Naive B cell (primary cell): ENCODE results near the gene PREP. TPM values are rescaled to one million over a fixed set of nuclear protein-coding genes. Genes with fewer than 3 reads are reported as not detected.
"Not testable (repeated sequence)": the region's sequence is repeated elsewhere in the genome, so short reads cannot be mapped to it uniquely, and the experiment has no call there.

Experiments
- ATAC-seq, 2 donors: fragments of 150-1000 bp; cut with Tn5 transposase; 2 replicates each; pipeline ENCODE4 v1.10.0; 2021; ENCODE audit warnings: low read depth in 2 of 2, mild to moderate bottlenecking in 2 of 2, moderate library complexity in 2 of 2
- DNase-seq: peaks from one replicate; pipeline ENCODE4 v3.0.0; 2022
- H3K27ac Mint-ChIP-seq, 6 donors: one replicate each; pipeline ENCODE4 v1.8.0; 2020 to 2022; ENCODE audit warnings: mild to moderate bottlenecking in 6 of 6, mixed read lengths in 6 of 6, moderate library complexity in 5 of 6, inconsistent platforms in 2 of 6
- H3K27me3 Mint-ChIP-seq, 3 donors: one replicate each; pipeline ENCODE4 v1.8.0; 2021 to 2022; ENCODE audit warnings: mixed read lengths in 3 of 3, mild to moderate bottlenecking in 1 of 3
- H3K36me3 Mint-ChIP-seq, 2 donors: one replicate each; pipeline ENCODE4 v1.8.0; 2020 to 2022; ENCODE audit warnings: mixed read lengths in 2 of 2, inconsistent platforms in 1 of 2, mild to moderate bottlenecking in 1 of 2
- H3K4me1 Mint-ChIP-seq, 3 donors: one replicate each; pipeline ENCODE4 v1.8.0; 2020 to 2022; ENCODE audit warnings: mixed read lengths in 3 of 3, inconsistent platforms in 1 of 3, mild to moderate bottlenecking in 1 of 3, moderate library complexity in 1 of 3
- H3K4me3 Mint-ChIP-seq, 8 donors: one replicate each; pipeline ENCODE4 v1.8.0; 2020 to 2022; ENCODE audit warnings: mild to moderate bottlenecking in 8 of 8, mixed read lengths in 8 of 8, moderate library complexity in 8 of 8, inconsistent platforms in 2 of 8
- H3K9me3 Mint-ChIP-seq, 7 donors: one replicate each; pipeline ENCODE4 v1.8.0; 2020 to 2022; ENCODE audit warnings: mixed read lengths in 7 of 7, mild to moderate bottlenecking in 5 of 7, inconsistent platforms in 2 of 7, moderate library complexity in 1 of 7
- polyA plus RNA-seq, 6 donors: library from polyadenylated mRNA; unstranded; fragments of 300-500 nt; fragmentation: Illumina TruSeq; gene quantifications; one replicate each; pipeline ENCODE4 v1.2.3, GENCODE V29; 2021; ENCODE audit warnings: low read depth in 6 of 6

Gene PREP
- polyA plus RNA-seq, 6 donors from 2014 or later, result 14.0 to 25.8 (median 22.8) TPM

DNA sequence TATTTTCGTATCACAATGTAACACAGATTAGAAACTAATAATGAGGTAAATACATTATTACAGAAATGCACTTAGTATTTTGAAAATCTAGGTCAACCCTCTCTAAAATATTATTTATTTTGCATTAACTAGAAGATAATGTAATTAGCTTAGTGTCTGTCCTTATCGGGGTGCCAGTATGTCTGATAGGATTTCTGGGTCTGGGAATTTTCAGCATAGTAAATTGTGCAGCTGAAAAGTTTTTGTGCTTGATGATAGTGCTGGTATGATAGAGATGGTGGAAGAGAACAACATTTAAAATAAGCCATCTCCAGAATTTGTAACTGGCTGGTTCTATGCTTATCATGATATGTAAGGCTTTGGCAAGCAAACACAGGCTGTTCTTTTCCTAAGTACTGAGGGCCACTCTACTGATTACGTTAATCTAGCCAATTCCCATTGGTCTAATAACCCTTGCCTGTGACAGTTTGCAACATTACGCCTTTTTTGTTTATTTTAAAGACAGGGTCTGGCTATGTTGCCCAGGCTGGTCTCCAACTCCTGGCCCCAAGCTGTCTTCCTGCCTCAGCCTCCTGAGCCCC, 50.8 kb downstream of the PREP start:
- no peak for ATAC-seq
- H3K27ac Mint-ChIP-seq, result no peak overlapping the region
- peaks cover 0 to 13% (median 10%) of the 10 kb centered on the region in 7 donors for H3K9me3 Mint-ChIP-seq
- no peaks in the 10 kb centered on the region for H3K4me1 Mint-ChIP-seq
- H3K4me3 Mint-ChIP-seq, result no peak overlapping the region
- H3K36me3 Mint-ChIP-seq, result peaks cover 49 to 51% of the 10 kb centered on the region in 2 donors
- H3K27me3 Mint-ChIP-seq, result no peaks in the 10 kb centered on the region
- no peak for DNase-seq

- Mint-ChIP-seq H3K4me1 (peaks cover 0 to 3% (median 0%) of the 10 kb centered on the region in 3 donors), H3K4me3 (no peak overlapping the region), H3K36me3 (peaks cover 32 to 35% of the 10 kb centered on the region in 2 donors), H3K9me3 (peaks cover 0 to 5% (median 0%) of the 10 kb centered on the region in 7 donors), H3K27ac (no peak overlapping the region), H3K27me3 (no peaks in the 10 kb centered on the region)
- ATAC-seq, result no peak
- no peak for DNase-seq
Observed at GRCh38 chr6:105348897-105349296, 54.0 kb downstream of the PREP start.

DNA sequence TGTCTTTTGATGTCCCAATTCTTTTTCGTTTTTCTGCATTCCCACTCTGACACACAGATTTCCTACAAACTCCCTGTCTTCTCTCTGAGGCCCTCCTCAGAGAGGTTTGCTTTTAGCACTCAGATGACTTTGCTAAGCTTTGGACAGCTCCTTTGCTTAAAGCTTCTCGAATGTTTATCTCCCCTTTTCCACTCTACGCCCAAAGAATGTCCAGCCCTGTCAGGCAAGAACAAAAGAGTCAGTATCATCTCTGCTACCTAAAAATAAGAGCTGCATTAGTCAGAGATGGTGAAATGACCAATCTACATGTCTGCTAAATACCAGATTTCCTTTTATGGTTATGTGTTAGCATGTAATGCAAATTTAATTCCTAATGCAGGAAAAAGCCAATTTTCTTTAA, 56.8 kb downstream of the PREP start:
- H3K4me1 Mint-ChIP-seq, result peaks cover 2 to 9% (median 4%) of the 10 kb centered on the region in 3 donors
- DNase-seq (no peak), ATAC-seq (no peak)
- peaks cover 0 to 12% (median 0%) of the 10 kb centered on the region in 7 donors for H3K9me3 Mint-ChIP-seq
- peaks cover 24 to 29% of the 10 kb centered on the region in 2 donors for H3K36me3 Mint-ChIP-seq
- H3K27me3 Mint-ChIP-seq, result no peaks in the 10 kb centered on the region
- peak overlapping the region in 2 of 6 donors; percentile 19 to 53 for H3K27ac Mint-ChIP-seq
- H3K4me3 Mint-ChIP-seq, result peak overlapping the region in 1 of 8 donors; percentile 0

GRCh38 chr6:105345506-105345905, 57.4 kb downstream of the PREP start:
- Mint-ChIP-seq H3K36me3 (peaks cover 24 to 29% of the 10 kb centered on the region in 2 donors), H3K27ac (peak overlapping the region in 2 of 6 donors; percentile 34 to 48)

GRCh38 chr6:105344881-105345370, 58.0 kb downstream of the PREP start:
- peaks cover 4 to 9% (median 4%) of the 10 kb centered on the region in 3 donors for H3K4me1 Mint-ChIP-seq
- no peak for ATAC-seq

More at GRCh38 chr6:105345506-105345905, 57.4 kb downstream of the PREP start:
- Mint-ChIP-seq H3K27me3 (no peaks in the 10 kb centered on the region), H3K4me3 (no peak overlapping the region), H3K4me1 (peaks cover 4 to 9% (median 4%) of the 10 kb centered on the region in 3 donors), H3K9me3 (peaks cover 0 to 12% (median 0%) of the 10 kb centered on the region in 7 donors)
- ATAC-seq (no peak), DNase-seq (no peak)

GRCh38 chr6:105338350-105338983, 64.4 kb downstream of the PREP start:
- not testable (repeated sequence) for H3K9me3 Mint-ChIP-seq, ATAC-seq, H3K4me1 Mint-ChIP-seq, H3K27me3 Mint-ChIP-seq, H3K27ac Mint-ChIP-seq, H3K4me3 Mint-ChIP-seq, DNase-seq
- H3K36me3 Mint-ChIP-seq, result peaks cover 30 to 32% of the 10 kb centered on the region in 2 donors

More at GRCh38 chr6:105344881-105345370, 58.0 kb downstream of the PREP start:
- no peak for DNase-seq
- no peak overlapping the region for H3K4me3 Mint-ChIP-seq
- H3K27ac Mint-ChIP-seq, result no peak overlapping the region
- no peaks in the 10 kb centered on the region for H3K27me3 Mint-ChIP-seq
- peaks cover 0 to 12% (median 0%) of the 10 kb centered on the region in 7 donors for H3K9me3 Mint-ChIP-seq
- peaks cover 24 to 29% of the 10 kb centered on the region in 2 donors for H3K36me3 Mint-ChIP-seq

DNA sequence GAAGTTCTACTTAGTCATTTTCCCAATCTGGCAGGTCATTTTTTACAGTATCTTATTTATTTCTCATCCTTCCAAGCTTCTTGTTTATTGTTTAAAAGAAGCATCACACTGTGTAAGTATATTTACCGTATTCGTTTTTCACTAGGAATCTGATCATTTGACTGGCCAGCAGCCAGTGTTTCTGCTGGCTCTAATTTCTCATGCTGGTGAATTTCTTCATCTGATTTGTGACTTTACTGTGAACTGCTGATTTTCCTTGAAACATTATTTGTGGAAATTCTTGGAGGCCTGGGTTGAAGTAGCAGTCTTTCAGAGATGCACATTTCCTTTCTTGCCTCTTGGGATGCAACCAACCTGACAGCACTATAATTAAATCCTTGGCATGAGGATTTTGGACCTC, 65.9 kb downstream of the PREP start:
- ATAC-seq (no peak), DNase-seq (no peak)
- Mint-ChIP-seq H3K36me3 (peaks cover 26 to 36% of the 10 kb centered on the region in 2 donors), H3K4me1 (peaks cover 0 to 7% (median 1%) of the 10 kb centered on the region in 3 donors), H3K9me3 (peaks cover 0 to 3% (median 0%) of the 10 kb centered on the region in 7 donors), H3K27ac (no peak overlapping the region), H3K27me3 (no peaks in the 10 kb centered on the region), H3K4me3 (no peak overlapping the region)

GRCh38 chr6:105332576-105332975, 70.3 kb downstream of the PREP start:
- peaks cover 0 to 3% (median 0%) of the 10 kb centered on the region in 7 donors for H3K9me3 Mint-ChIP-seq
- H3K4me3 Mint-ChIP-seq, result no peak overlapping the region
- H3K36me3 Mint-ChIP-seq, result peaks cover 44 to 51% of the 10 kb centered on the region in 2 donors
- DNase-seq (no peak), ATAC-seq (no peak)
- H3K4me1 Mint-ChIP-seq, result no peaks in the 10 kb centered on the region
- no peak overlapping the region for H3K27ac Mint-ChIP-seq
- H3K27me3 Mint-ChIP-seq, result no peaks in the 10 kb centered on the region

GRCh38 chr6:105331927-105332326, 71.0 kb downstream of the PREP start:
- Mint-ChIP-seq H3K4me1 (no peaks in the 10 kb centered on the region), H3K27me3 (no peaks in the 10 kb centered on the region), H3K9me3 (peaks cover 0 to 3% (median 0%) of the 10 kb centered on the region in 7 donors), H3K36me3 (peaks cover 39 to 45% of the 10 kb centered on the region in 2 donors), H3K27ac (no peak overlapping the region), H3K4me3 (no peak overlapping the region)
- DNase-seq (no peak), ATAC-seq (no peak)

DNA sequence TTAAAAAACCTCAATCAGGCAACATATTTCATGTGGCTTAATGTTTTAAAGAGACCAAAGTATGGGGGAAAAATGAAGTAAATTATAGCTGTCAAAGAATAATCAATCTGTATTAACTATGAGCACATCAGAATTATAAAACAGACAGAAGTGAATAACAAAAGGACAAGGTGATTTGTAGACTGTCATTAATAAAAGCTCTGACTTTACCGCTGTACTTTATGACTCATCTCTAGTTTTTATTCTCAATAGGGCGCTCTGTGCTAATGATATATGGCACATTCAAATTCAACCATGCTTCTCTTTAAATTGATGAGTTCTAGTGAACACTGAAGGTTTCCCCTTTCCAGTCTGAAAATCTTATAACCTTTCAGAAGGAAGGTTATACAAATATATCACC, 72.0 kb downstream of the PREP start:
- peaks cover 0 to 3% (median 0%) of the 10 kb centered on the region in 7 donors for H3K9me3 Mint-ChIP-seq
- no peaks in the 10 kb centered on the region for H3K27me3 Mint-ChIP-seq
- no peak for ATAC-seq
- no peak for DNase-seq
- no peak overlapping the region for H3K4me3 Mint-ChIP-seq
- H3K4me1 Mint-ChIP-seq, result no peaks in the 10 kb centered on the region
- no peak overlapping the region for H3K27ac Mint-ChIP-seq
- H3K36me3 Mint-ChIP-seq, result peaks cover 39 to 43% of the 10 kb centered on the region in 2 donors

GRCh38 chr6:105330364-105330763, 72.5 kb downstream of the PREP start:
- H3K36me3 Mint-ChIP-seq, result peaks cover 39 to 47% of the 10 kb centered on the region in 2 donors
- no peak overlapping the region for H3K4me3 Mint-ChIP-seq
- H3K27me3 Mint-ChIP-seq, result no peaks in the 10 kb centered on the region
- H3K4me1 Mint-ChIP-seq, result no peaks in the 10 kb centered on the region
- H3K9me3 Mint-ChIP-seq, result peaks cover 0 to 3% (median 0%) of the 10 kb centered on the region in 7 donors
- ATAC-seq, result no peak
- DNase-seq, result no peak
- no peak overlapping the region for H3K27ac Mint-ChIP-seq

DNA sequence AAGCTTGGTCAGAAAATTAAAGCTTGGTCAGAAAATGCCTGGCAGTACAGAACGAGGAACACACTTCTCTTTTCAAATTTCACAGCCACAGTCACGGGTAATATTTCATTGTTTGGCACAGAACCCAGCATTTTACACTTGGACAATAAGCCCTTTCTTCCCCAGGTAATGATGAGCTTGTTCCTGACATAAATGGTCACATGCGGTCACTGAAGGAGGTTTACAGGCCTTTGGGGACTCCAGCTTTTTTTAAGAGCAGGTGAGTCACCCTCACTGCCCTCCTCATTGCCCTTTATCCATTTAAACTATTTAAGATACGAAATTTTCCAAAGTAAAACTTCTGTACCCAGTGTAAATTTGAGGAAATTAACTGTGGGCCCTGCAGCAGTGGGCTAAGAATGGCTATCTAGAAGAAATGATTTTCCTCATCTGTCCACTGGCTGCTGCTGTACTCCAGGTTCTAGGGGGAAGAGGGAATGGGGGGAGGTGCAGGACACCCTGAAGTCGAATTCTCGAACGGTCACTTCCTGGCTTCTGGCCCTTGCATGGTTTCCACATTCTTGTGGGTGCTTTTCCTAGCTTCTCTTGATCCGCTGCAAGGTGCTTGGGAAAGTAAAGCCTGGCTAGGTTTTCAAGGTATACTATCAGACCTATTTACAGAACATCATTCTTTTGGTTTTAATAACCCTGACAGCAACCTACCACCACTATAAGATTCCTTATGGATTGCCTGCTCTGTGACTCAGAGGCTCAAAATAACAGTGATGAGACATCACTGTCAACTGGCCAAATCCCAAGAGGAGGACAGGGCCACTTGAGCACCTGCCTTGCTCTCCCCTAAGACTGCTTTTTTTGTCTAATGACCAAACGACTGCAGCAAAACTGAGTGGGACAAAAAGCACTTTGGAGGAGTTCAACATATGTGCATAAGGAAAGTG, 75.8 kb downstream of the PREP start:
- Mint-ChIP-seq H3K4me1 (no peaks in the 10 kb centered on the region), H3K36me3 (peaks cover 38 to 58% of the 10 kb centered on the region in 2 donors), H3K27ac (no peak overlapping the region), H3K9me3 (no peaks in the 10 kb centered on the region), H3K27me3 (no peaks in the 10 kb centered on the region), H3K4me3 (no peak overlapping the region)
- DNase-seq, result no peak
- ATAC-seq, result no peak

- no peaks in the 10 kb centered on the region for H3K9me3 Mint-ChIP-seq
- no peaks in the 10 kb centered on the region for H3K4me1 Mint-ChIP-seq
- no peaks in the 10 kb centered on the region for H3K27me3 Mint-ChIP-seq
- ATAC-seq (no peak), DNase-seq (no peak)
- no peak overlapping the region for H3K4me3 Mint-ChIP-seq
- H3K36me3 Mint-ChIP-seq, result peaks cover 37 to 55% of the 10 kb centered on the region in 2 donors
- no peak overlapping the region for H3K27ac Mint-ChIP-seq
Observed at GRCh38 chr6:105326216-105326615, 76.7 kb downstream of the PREP start.
